AG09309 (cell line): Measurements from ENCODE around the gene CREB5.

Experiments
- DNase-seq: peaks from one replicate; pipeline ENCODE4 v3.0.0-alpha.2; 2010; ENCODE audit warnings: low read depth
- H3K4me3 ChIP-seq: 2 replicates; pipeline ENCODE4 v1.5.1; 2011; ENCODE audit warnings: mild to moderate bottlenecking, low read depth, low read length, moderate library complexity; ENCODE audit not compliant: control insufficient read depth
- CTCF ChIP-seq: IDR thresholded peaks from 2 replicates; pipeline ENCODE4 v1.5.1; 2011; ENCODE audit warnings: mild to moderate bottlenecking, low read depth, low read length, inconsistent platforms; ENCODE audit not compliant: insufficient read depth, control insufficient read depth; ENCODE audit errors: missing control alignments

CREB5 gene

GRCh38 chr7:28671526-28671925, 259.2 kb downstream of the CREB5 start:
- no peak overlapping the region for H3K4me3 ChIP-seq
- DNase-seq = no peak
- no peak for TF ChIP-seq CTCF

GRCh38 chr7:28672397-28672797, 260.1 kb downstream of the CREB5 start:
- H3K4me3 ChIP-seq = no peak overlapping the region
- DNase-seq = no peak
- no peak for TF ChIP-seq CTCF

GRCh38 chr7:28674359-28674782, 262.1 kb downstream of the CREB5 start:
- TF ChIP-seq CTCF = no peak
- no peak overlapping the region for H3K4me3 ChIP-seq
- no peak for DNase-seq

- no peak for TF ChIP-seq CTCF
- H3K4me3 ChIP-seq = no peak overlapping the region
- no peak for DNase-seq
Measured at GRCh38 chr7:28675429-28675828, 263.1 kb downstream of the CREB5 start.

- H3K4me3 ChIP-seq = no peak overlapping the region
- no peak for TF ChIP-seq CTCF
- DNase-seq = no peak
Measured at GRCh38 chr7:28677668-28678067, 265.4 kb downstream of the CREB5 start.

GRCh38 chr7:28678431-28678965, 266.2 kb downstream of the CREB5 start:
- H3K4me3 ChIP-seq = no peak overlapping the region
- TF ChIP-seq CTCF = no peak
- no peak for DNase-seq
